GM19455 (cell line): ENCODE data around the gene PCSK5.
"Not testable (repeated sequence)": the region's sequence is repeated elsewhere in the genome, so short reads cannot be mapped to it uniquely, and the experiment has no call there.

Source experiments
- ATAC-seq: cut with Tn5 transposase; IDR thresholded peaks from one replicate; pipeline ENCODE4 v1.9.1; 2021; ENCODE audit not compliant: unreplicated experiment

PCSK5 gene

GRCh38 chr9:76341616-76342015 is 451.1 kb downstream of the PCSK5 start:
- no peak for ATAC-seq

GRCh38 chr9:76342201-76342600 is 451.7 kb downstream of the PCSK5 start:
- no peak for ATAC-seq

- ATAC-seq: no peak
These were observed 452.4 kb downstream of the PCSK5 start for GRCh38 chr9:76342858-76343257.

GRCh38 chr9:76349865-76350264 is 459.4 kb downstream of the PCSK5 start:
- ATAC-seq: no peak

- no peak for ATAC-seq
These were observed 460.5 kb downstream of the PCSK5 start for GRCh38 chr9:76351006-76351405.

GRCh38 chr9:76352026-76352620 is 461.6 kb downstream of the PCSK5 start:
- ATAC-seq: no peak

GRCh38 chr9:76353280-76353679 is 462.8 kb downstream of the PCSK5 start:
- ATAC-seq: no peak

- ATAC-seq: no peak
These were observed 463.7 kb downstream of the PCSK5 start for GRCh38 chr9:76354221-76354620.

GRCh38 chr9:76355886-76356285 is 465.4 kb downstream of the PCSK5 start:
- no peak for ATAC-seq

GRCh38 chr9:76357555-76357954 is 467.1 kb downstream of the PCSK5 start:
- ATAC-seq: no peak

- ATAC-seq: no peak
These were observed 468.3 kb downstream of the PCSK5 start for GRCh38 chr9:76358628-76359280.

GRCh38 chr9:76359365-76359764 is 468.9 kb downstream of the PCSK5 start:
- no peak for ATAC-seq

- ATAC-seq: no peak
These were observed 469.3 kb downstream of the PCSK5 start for GRCh38 chr9:76359766-76360165.

GRCh38 chr9:76362332-76363031 is 472.0 kb downstream of the PCSK5 start:
- ATAC-seq: not testable (repeated sequence)

- no peak for ATAC-seq
These were observed 472.5 kb downstream of the PCSK5 start for GRCh38 chr9:76363032-76363395.

GRCh38 chr9:76365028-76365427 is 474.6 kb downstream of the PCSK5 start:
- no peak for ATAC-seq

GRCh38 chr9:76366275-76366674 is 475.8 kb downstream of the PCSK5 start:
- ATAC-seq: no peak

GRCh38 chr9:76369583-76369982 is 479.1 kb downstream of the PCSK5 start:
- no peak for ATAC-seq

GRCh38 chr9:76370396-76371023 is 480.0 kb downstream of the PCSK5 start:
- ATAC-seq: no peak

GRCh38 chr9:76371901-76372300 is 481.4 kb downstream of the PCSK5 start:
- no peak for ATAC-seq

- ATAC-seq: no peak
These were observed 481.9 kb downstream of the PCSK5 start for GRCh38 chr9:76372336-76372735.
